T-cell (primary cell): ENCODE measurements around the gene SMG6. TPM values are rescaled to one million over a fixed set of nuclear protein-coding genes. Genes with fewer than 3 reads are reported as not detected.

ENCODE experiments used
- ATAC-seq, 4 experiments: fragments of 200-7000 bp in 3 of 4; fragments of 150-1000 bp in 1 of 4; cut with Tn5 transposase; replicated peaks in 1 of 4; 1 replicate in 3 of 4; 2 replicates in 1 of 4; pipeline ENCODE4 v1.10.0; 2021; ENCODE audit warnings: moderate library complexity in 3 of 4, mild to moderate bottlenecking in 2 of 4, moderate number of reproducible peaks in 1 of 4
- CTCF ChIA-PET, 2 donors: fragments of 300-600 bp; sonication (Branson Sonifier 250); formaldehyde crosslinking; loops; one replicate each; lab custom pipeline; 2022; ENCODE audit warnings: antibody characterized with exemption in 2 of 2; lab: Charles Lee
- POLR2A ChIA-PET, 2 donors: fragments of 300-600 bp; sonication (Branson Sonifier 250); formaldehyde crosslinking; loops; one replicate each; lab custom pipeline; 2022; ENCODE audit warnings: antibody characterized with exemption in 2 of 2; lab: Charles Lee
- DNase-seq, 35 experiments: peaks; one replicate each; pipeline versions ENCODE4 v3.0.0 to v3.0.0-alpha.2; 2013 to 2023
- H3K27ac ChIP-seq: one replicate; pipeline ENCODE4 v1.5.1; 2013; ENCODE audit warnings: low read length
- H3K27me3 ChIP-seq, 2 experiments: replicated peaks in 1 of 2; 1 replicate in 1 of 2; 2 replicates in 1 of 2; pipeline versions ENCODE4 v1.6.1 to v1.7.0; 2013; ENCODE audit warnings: low read length in 1 of 2, mixed read lengths in 1 of 2; ENCODE audit not compliant: control insufficient read depth in 2 of 2, insufficient read depth in 2 of 2; ENCODE audit errors: extremely low read depth in 1 of 2
- H3K36me3 ChIP-seq, 2 donors: 1 replicate in 1 of 2; 2 replicates in 1 of 2; pipeline versions ENCODE4 v1.6.1 to v1.7.0; 2013; ENCODE audit warnings: low read length in 1 of 2; ENCODE audit not compliant: control insufficient read depth in 2 of 2, insufficient read depth in 1 of 2; ENCODE audit errors: extremely low read depth in 1 of 2
- H3K4me1 ChIP-seq, 2 experiments: 1 replicate in 1 of 2; 2 replicates in 1 of 2; pipeline versions ENCODE4 v1.6.1 to v1.7.0; 2013; ENCODE audit warnings: low read length in 2 of 2, mixed read lengths in 1 of 2; ENCODE audit not compliant: insufficient read depth in 2 of 2, control insufficient read depth in 1 of 2; ENCODE audit errors: extremely low read depth in 1 of 2
- H3K4me3 ChIP-seq, 2 donors: 1 replicate in 1 of 2; 2 replicates in 1 of 2; pipeline versions ENCODE4 v1.5.1 to v1.7.0; 2013; ENCODE audit warnings: mild to moderate bottlenecking in 2 of 2, low read length in 1 of 2, moderate library complexity in 1 of 2; ENCODE audit not compliant: control insufficient read depth in 1 of 2; ENCODE audit errors: extremely low read depth in 1 of 2
- H3K9me3 ChIP-seq: 2 replicates; pipeline ENCODE4 v1.7.0; 2013
- H3K27ac Mint-ChIP-seq, 2 donors: one replicate each; pipeline ENCODE4 v1.8.0; 2020 to 2021; ENCODE audit warnings: mild to moderate bottlenecking in 2 of 2, mixed read lengths in 2 of 2
- H3K27me3 Mint-ChIP-seq, 2 donors: one replicate each; pipeline ENCODE4 v1.8.0; 2021 to 2022; ENCODE audit warnings: mixed read lengths in 2 of 2
- H3K36me3 Mint-ChIP-seq: one replicate; pipeline ENCODE4 v1.8.0; 2021; ENCODE audit warnings: mixed read lengths
- H3K4me1 Mint-ChIP-seq, 3 donors: one replicate each; pipeline ENCODE4 v1.8.0; 2020 to 2022; ENCODE audit warnings: mixed read lengths in 3 of 3, mild to moderate bottlenecking in 1 of 3
- H3K4me3 Mint-ChIP-seq, 3 donors: one replicate each; pipeline ENCODE4 v1.8.0; 2020 to 2022; ENCODE audit warnings: mild to moderate bottlenecking in 3 of 3, mixed read lengths in 3 of 3, moderate library complexity in 3 of 3
- H3K9me3 Mint-ChIP-seq, 3 donors: one replicate each; pipeline ENCODE4 v1.8.0; 2020 to 2022; ENCODE audit warnings: mixed read lengths in 3 of 3
- WGBS: methylation state at CpG from one replicate; pipeline ENCODE4 v1.1.5; 2013; ENCODE audit warnings: missing lambda C conversion rate; ENCODE audit not compliant: insufficient coverage; 5-methylcytosine and 5-hydroxymethylcytosine counted together
- total RNA-seq, 35 experiments: library from RNA in 6 of 35; stranded (reverse) in 6 of 35; fragments of 120-200 nt in 1 of 35; gene quantifications; one replicate each; pipeline versions ENCODE4 v1.2.1 to v1.2.4 and lab custom pipeline; 2013 to 2026

SMG6 gene
- total RNA-seq, 5 donors from 2014 or later (not counting 1 experiment from before 2014, with no cell fraction given): 42.7 to 55.4 (median 45.9) TPM

DNA sequence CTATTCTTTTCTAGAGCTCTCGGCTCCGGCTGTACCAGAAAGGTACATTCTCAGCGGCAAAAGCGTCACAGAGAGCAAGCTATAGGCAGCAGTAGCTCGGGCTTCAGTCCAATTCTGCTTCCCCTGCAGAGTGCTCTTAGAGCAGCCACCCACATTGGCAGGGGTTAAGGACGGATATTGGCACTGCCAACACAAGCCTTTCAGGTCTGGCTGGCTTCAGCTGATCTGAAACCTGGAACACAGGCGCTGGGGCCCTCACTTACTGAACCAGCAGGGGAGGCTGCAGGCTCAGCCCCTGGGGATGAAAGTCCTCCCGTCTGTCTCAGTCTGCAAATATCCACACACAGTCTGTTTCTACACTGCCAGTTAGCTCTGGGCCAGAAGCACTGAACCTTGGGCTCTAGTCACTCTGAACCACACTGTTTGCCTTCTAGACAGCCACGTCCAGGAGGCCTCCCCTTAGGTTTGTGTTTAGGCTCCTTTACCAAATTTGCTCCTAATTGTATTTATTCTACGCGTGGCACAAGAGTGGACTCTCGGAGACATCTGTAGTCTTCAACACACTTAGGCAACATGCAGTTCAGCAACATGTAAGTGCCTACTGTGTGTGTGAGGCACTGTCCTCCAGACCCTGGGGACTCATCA is 208.6 kb downstream of the SMG6 start:
- Histone ChIP-seq H3K36me3 (peaks cover 7 to 8% of the 10 kb centered on the region in 2 donors), H3K4me3 (no peak overlapping the region), H3K9me3 (no peaks in the 10 kb centered on the region), H3K27ac (no peak overlapping the region), H3K27me3 (no peaks in the 10 kb centered on the region), H3K4me1 (peaks cover 4 to 13% of the 10 kb centered on the region in 2 experiments)
- no peaks in the 10 kb centered on the region for H3K27me3 Mint-ChIP-seq
- no peaks in the 10 kb centered on the region for H3K9me3 Mint-ChIP-seq
- DNase-seq: no peak
- WGBS: 94% methylated on average over 8 of the region's 12 CpGs
- H3K4me1 Mint-ChIP-seq: peaks cover 25 to 36% (median 26%) of the 10 kb centered on the region in 3 donors
- peaks cover 13% of the 10 kb centered on the region for H3K36me3 Mint-ChIP-seq
- ChIA-PET POLR2A (no interaction called here), CTCF (no interaction called here)
- no peak for ATAC-seq
- no peak overlapping the region for H3K27ac Mint-ChIP-seq
- H3K4me3 Mint-ChIP-seq: no peak overlapping the region

DNA sequence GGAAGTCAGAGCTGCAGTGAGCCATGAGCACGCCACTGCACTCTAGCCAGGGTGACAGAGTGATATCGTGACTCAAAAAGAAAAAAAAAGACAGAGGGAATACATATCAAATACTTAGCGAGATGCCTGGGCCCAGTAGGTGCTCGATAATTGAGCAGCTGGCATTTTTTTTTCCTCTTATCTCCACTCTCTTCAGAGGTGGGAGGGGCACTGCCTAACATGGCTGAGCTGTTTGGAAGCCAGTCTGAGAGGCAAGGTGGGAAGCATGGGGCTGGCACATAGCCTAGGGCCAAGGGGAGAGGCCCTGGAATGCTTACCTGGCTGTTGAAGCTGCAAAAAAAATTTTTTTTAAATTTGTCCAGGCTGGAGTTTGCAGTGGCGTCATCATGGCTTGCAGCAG is 210.2 kb downstream of the SMG6 start:
- Mint-ChIP-seq H3K27ac (no peak overlapping the region), H3K4me3 (no peak overlapping the region)

DNA sequence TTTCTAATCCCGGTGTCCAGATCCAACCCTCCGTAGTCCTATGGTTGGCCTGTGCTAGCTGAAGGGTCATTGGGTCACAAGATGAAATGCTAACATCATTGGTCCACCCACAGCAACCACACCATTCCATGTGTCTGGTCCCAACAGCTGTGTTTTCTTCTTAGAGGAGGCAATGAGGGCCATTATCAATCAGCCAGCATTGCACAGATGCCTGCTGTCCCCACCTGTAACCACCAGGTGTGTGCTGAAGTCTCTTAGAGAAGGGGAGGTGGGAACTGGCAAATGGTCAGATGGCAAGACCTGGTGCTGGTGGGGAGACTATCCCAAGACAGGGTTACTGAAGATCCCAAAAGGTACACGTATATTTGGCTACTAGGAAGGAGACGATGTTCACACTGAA is 211.3 kb downstream of the SMG6 start:
- Histone ChIP-seq H3K4me3 (no peak overlapping the region), H3K27ac (no peak overlapping the region), H3K36me3 (peaks cover 4 to 8% of the 10 kb centered on the region in 2 donors), H3K27me3 (no peaks in the 10 kb centered on the region), H3K9me3 (no peaks in the 10 kb centered on the region), H3K4me1 (peaks cover 29 to 37% of the 10 kb centered on the region in 2 experiments)
- WGBS: 96% methylated on average over 4 of the region's 4 CpGs
- ChIA-PET POLR2A (interaction anchor here in 1 of 2 donors (0.6 kb wide), 1 partner anchor 322 kb away, joined by 5 read pairs; no protein-coding TSS in a partner anchor), CTCF (interaction anchor here in 1 of 2 donors (0.6 kb wide), 1 partner anchor 26 kb away, joined by 3 read pairs; no protein-coding TSS in a partner anchor)
- peak overlapping the region; percentile 11 to 44 for H3K27ac Mint-ChIP-seq
- no peak for ATAC-seq
- peaks cover 5% of the 10 kb centered on the region for H3K36me3 Mint-ChIP-seq
- peaks cover 50 to 58% (median 52%) of the 10 kb centered on the region in 3 donors for H3K4me1 Mint-ChIP-seq
- peak overlapping the region in 1 of 3 donors; percentile 9 for H3K4me3 Mint-ChIP-seq
- no peaks in the 10 kb centered on the region for H3K9me3 Mint-ChIP-seq
- DNase-seq: no peak
- no peaks in the 10 kb centered on the region for H3K27me3 Mint-ChIP-seq

More for the DNA sequence above, 210.2 kb downstream of the SMG6 start:
- WGBS: 100% methylated on average over 2 of the region's 5 CpGs
- DNase-seq (no peak), ATAC-seq (no peak)
- Mint-ChIP-seq H3K4me1 (peaks cover 41 to 52% (median 42%) of the 10 kb centered on the region in 3 donors), H3K27me3 (no peaks in the 10 kb centered on the region), H3K36me3 (peaks cover 12% of the 10 kb centered on the region), H3K9me3 (no peaks in the 10 kb centered on the region)
- Histone ChIP-seq H3K27ac (no peak overlapping the region), H3K4me1 (peaks cover 18 to 26% of the 10 kb centered on the region in 2 experiments), H3K36me3 (peaks cover 4 to 8% of the 10 kb centered on the region in 2 donors), H3K9me3 (no peaks in the 10 kb centered on the region), H3K4me3 (no peak overlapping the region), H3K27me3 (no peaks in the 10 kb centered on the region)
- ChIA-PET POLR2A (no interaction called here), CTCF (interaction anchor here in 1 of 2 donors (0.7 kb wide), 1 partner anchor 44 kb away, joined by 3 read pairs; no protein-coding TSS in a partner anchor)

DNA sequence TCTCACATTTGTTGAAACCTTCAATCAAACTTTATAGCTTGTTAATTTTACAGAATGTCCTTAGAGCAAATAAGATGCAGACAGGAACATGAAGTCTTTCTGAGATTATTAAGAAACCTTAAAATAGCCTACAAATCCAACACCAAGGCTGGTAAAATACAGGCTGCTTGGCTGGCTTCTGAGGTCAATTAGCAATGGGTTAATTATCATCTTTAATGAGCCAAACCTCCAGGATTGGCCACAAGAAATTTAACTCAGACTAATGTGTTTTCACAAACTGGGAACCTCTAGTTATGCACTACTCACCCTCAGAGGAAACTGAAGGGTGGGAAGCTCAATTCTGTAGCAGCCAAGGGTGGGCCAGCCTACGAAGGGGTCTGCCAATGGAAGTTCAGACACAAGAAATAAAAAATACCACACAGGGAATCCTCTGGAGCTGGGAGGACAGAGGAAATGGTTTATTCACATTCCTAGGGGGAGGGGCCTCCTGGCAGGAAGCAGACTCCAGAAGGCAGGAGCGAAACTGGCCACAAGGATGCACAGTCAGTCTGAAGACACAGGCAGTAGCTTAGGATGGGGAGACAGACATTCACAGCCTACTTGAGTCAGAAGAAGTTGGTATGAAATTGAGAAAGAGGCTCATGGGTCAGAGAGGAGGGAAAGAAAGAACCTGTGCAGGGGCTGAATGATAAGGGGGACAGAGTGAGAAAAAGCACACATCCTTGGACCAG is 212.6 kb downstream of the SMG6 start:
- 86% methylated on average over 1 of the region's 2 CpGs for WGBS
- H3K36me3 Mint-ChIP-seq: peaks cover 12% of the 10 kb centered on the region
- H3K9me3 ChIP-seq: no peaks in the 10 kb centered on the region
- no peak overlapping the region for H3K4me3 ChIP-seq
- no peak for DNase-seq
- ChIA-PET CTCF (no interaction called here), POLR2A (interaction anchor here (0.5 to 0.6 kb wide), 2 partner anchors 22 to 991 kb away, joined by 3 to 4 read pairs; no protein-coding TSS in a partner anchor)
- no peaks in the 10 kb centered on the region for H3K9me3 Mint-ChIP-seq
- H3K27ac Mint-ChIP-seq: peak overlapping the region; percentile 96 to 97
- H3K27me3 Mint-ChIP-seq: no peaks in the 10 kb centered on the region
- H3K27ac ChIP-seq: peak overlapping the region; percentile 77
- peaks cover 58 to 65% (median 59%) of the 10 kb centered on the region in 3 donors for H3K4me1 Mint-ChIP-seq
- peaks cover 35 to 43% of the 10 kb centered on the region in 2 experiments for H3K4me1 ChIP-seq
- peak overlapping the region; percentile 90 to 98 (median 91) for H3K4me3 Mint-ChIP-seq
- no peak for ATAC-seq
- peaks cover 7 to 8% of the 10 kb centered on the region in 2 donors for H3K36me3 ChIP-seq
- H3K27me3 ChIP-seq: no peaks in the 10 kb centered on the region

DNA sequence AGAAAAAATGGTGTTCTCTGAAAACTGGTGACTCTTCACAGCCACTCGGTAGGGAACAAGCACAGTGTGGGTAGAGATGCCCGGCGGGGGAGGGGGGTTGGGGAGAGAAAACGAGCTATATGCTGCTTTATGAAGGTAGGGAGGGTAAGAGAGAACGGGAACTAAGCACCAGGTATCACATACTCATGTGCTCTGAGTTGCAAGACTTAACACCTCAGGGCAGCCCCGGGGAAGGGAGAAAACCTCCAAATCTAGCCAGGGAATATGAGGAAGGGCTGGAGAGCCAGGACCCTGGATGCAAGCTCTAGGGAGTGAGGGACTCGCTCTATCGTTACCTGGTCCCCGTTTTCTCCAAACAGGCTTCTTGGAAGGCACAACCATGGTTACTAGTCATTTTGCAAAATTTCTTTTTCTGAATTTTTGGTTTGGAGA is 213.4 kb downstream of the SMG6 start:
- H3K4me1 Mint-ChIP-seq: peaks cover 59 to 65% (median 63%) of the 10 kb centered on the region in 3 donors
- POLR2A ChIA-PET: interaction anchor here in 1 of 2 donors (0.6 kb wide), 2 partner anchors 22 to 398 kb away, joined by 3 read pairs; no protein-coding TSS in a partner anchor
- H3K36me3 ChIP-seq: peaks cover 6 to 8% of the 10 kb centered on the region in 2 donors

DNA sequence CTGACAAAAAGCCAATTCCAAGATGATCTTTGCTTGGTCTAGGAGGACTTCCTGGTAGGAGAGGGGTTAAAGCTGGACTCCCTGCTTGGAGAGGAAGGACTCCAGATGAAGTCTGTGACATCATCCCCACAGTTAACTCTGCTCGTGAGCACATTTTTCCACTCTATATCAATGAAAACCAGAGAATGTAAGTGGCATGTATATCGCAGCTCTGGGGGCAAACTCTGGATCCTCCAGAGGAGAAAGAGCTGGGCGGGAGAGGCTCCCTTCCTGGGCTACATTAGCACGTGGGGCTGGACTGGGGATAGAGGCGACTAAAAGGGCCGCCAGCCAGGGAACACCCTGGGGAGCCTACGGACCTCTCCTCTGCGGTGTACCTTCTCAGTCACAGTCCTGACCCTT is 214.6 kb downstream of the SMG6 start:
- peak overlapping the region; percentile 77 for H3K27ac ChIP-seq
- ATAC-seq (peak in 3 of 4 experiments; percentile 17 to 37 (median 24)), DNase-seq (no peak)
- H3K4me3 Mint-ChIP-seq: peak overlapping the region; percentile 90 to 98 (median 91)
- peak overlapping the region; percentile 96 to 97 for H3K27ac Mint-ChIP-seq
- H3K9me3 ChIP-seq: no peaks in the 10 kb centered on the region
- ChIA-PET POLR2A (no interaction called here), CTCF (interaction anchor here in 1 of 2 donors (0.9 kb wide), 1 partner anchor 196 kb away, joined by 3 read pairs; no protein-coding TSS in a partner anchor)
- WGBS: 58% methylated on average over 2 of the region's 8 CpGs
- H3K27me3 ChIP-seq: no peaks in the 10 kb centered on the region
- peaks cover 35 to 43% of the 10 kb centered on the region in 2 experiments for H3K4me1 ChIP-seq
- no peaks in the 10 kb centered on the region for H3K27me3 Mint-ChIP-seq
- no peaks in the 10 kb centered on the region for H3K9me3 Mint-ChIP-seq
- H3K36me3 Mint-ChIP-seq: peaks cover 28% of the 10 kb centered on the region
- H3K4me1 Mint-ChIP-seq: peaks cover 59 to 69% (median 66%) of the 10 kb centered on the region in 3 donors
- H3K4me3 ChIP-seq: peak overlapping the region; percentile 57 to 60
- H3K36me3 ChIP-seq: peaks cover 6 to 16% of the 10 kb centered on the region in 2 donors

More for the DNA sequence above, 213.4 kb downstream of the SMG6 start:
- H3K27me3 ChIP-seq: no peaks in the 10 kb centered on the region
- peak overlapping the region; percentile 77 for H3K27ac ChIP-seq
- peaks cover 35 to 43% of the 10 kb centered on the region in 2 experiments for H3K4me1 ChIP-seq
- CTCF ChIA-PET: interaction anchor here in 1 of 2 donors (0.7 to 1.2 kb wide), 3 partner anchors 131 to 246 kb away, joined by 3 to 7 read pairs (median 3); partner anchors contain the start of gene TSR1
- no peaks in the 10 kb centered on the region for H3K9me3 ChIP-seq
- Mint-ChIP-seq H3K9me3 (no peaks in the 10 kb centered on the region), H3K27me3 (no peaks in the 10 kb centered on the region), H3K36me3 (peaks cover 19% of the 10 kb centered on the region), H3K27ac (peak overlapping the region; percentile 96 to 97), H3K4me3 (peak overlapping the region; percentile 90 to 98 (median 91))
- DNase-seq: peak in 14 of 35 experiments; percentile 7 to 42 (median 23)
- ATAC-seq: peak in 1 of 4 experiments; percentile 51
- H3K4me3 ChIP-seq: peak overlapping the region; percentile 49 to 57
- WGBS: 0% methylated on average over 2 of the region's 9 CpGs
